Activated gamma-delta T cell treated with Interleukin-2 at 50 U/mL for 16 hours (primary cell): Measurements from ENCODE around the gene TIAM1.

Source experiments
- DNase-seq: peaks from one replicate; pipeline ENCODE4 v3.0.0-alpha.2; 2020

The TIAM1 gene

GRCh38 chr21:31354604-31355443 is 10.8 kb upstream of the TIAM1 start:
- peak; percentile 68 for DNase-seq

- DNase-seq = no peak
These were observed 10.1 kb upstream of the TIAM1 start for GRCh38 chr21:31354122-31354521.

GRCh38 chr21:31352836-31353235 is 8.8 kb upstream of the TIAM1 start:
- DNase-seq = no peak

GRCh38 chr21:31351960-31352359 is 7.9 kb upstream of the TIAM1 start:
- DNase-seq = no peak

- no peak for DNase-seq
These were observed 7.4 kb upstream of the TIAM1 start for GRCh38 chr21:31351438-31351837.

GRCh38 chr21:31349208-31349607 is 5.1 kb upstream of the TIAM1 start:
- no peak for DNase-seq

GRCh38 chr21:31348188-31348587 is 4.1 kb upstream of the TIAM1 start:
- no peak for DNase-seq

GRCh38 chr21:31347435-31348032 is 3.5 kb upstream of the TIAM1 start:
- no peak for DNase-seq

- no peak for DNase-seq
These were observed 2.3 kb upstream of the TIAM1 start for GRCh38 chr21:31346256-31346821.

- DNase-seq = no peak
These were observed 1.1 kb upstream of the TIAM1 start for GRCh38 chr21:31345136-31345535.

GRCh38 chr21:31343030-31343510 is 991 bp downstream of the TIAM1 start:
- no peak for DNase-seq

- no peak for DNase-seq
These were observed 1.7 kb downstream of the TIAM1 start for GRCh38 chr21:31342348-31342747.

GRCh38 chr21:31340942-31341487 is 3.0 kb downstream of the TIAM1 start:
- DNase-seq = no peak

GRCh38 chr21:31340514-31340913 is 3.5 kb downstream of the TIAM1 start:
- no peak for DNase-seq

GRCh38 chr21:31339721-31340120 is 4.3 kb downstream of the TIAM1 start:
- DNase-seq = no peak

- DNase-seq = no peak
These were observed 5.1 kb downstream of the TIAM1 start for GRCh38 chr21:31338908-31339368.

GRCh38 chr21:31337996-31338907 is 5.8 kb downstream of the TIAM1 start:
- DNase-seq = no peak

GRCh38 chr21:31337086-31337485 is 7.0 kb downstream of the TIAM1 start:
- no peak for DNase-seq

GRCh38 chr21:31336739-31337040 is 7.4 kb downstream of the TIAM1 start:
- DNase-seq = no peak

- DNase-seq = no peak
These were observed 7.9 kb downstream of the TIAM1 start for GRCh38 chr21:31335957-31336738.

- no peak for DNase-seq
These were observed 9.4 kb downstream of the TIAM1 start for GRCh38 chr21:31334648-31335121.

- no peak for DNase-seq
These were observed 11.5 kb downstream of the TIAM1 start for GRCh38 chr21:31332525-31332924.
